Measurements from ENCODE around the gene NR4A1.

- TF ChIP-seq POLR2A (IDR thresholded peaks at IDR 0.05) (no peak), CTCF (IDR thresholded peaks at IDR 0.05) (no peak)
Measured at GRCh38 chr12:52024845-52025230, 26.4 kb upstream of the NR4A1 start.
